Activated CD4-positive, CD25-positive, alpha-beta regulatory T cell treated with anti-CD3 and anti-CD28 coated beads, Interleukin-2, amount 50 U/mL, for 72 hours (primary cell): ENCODE results near the gene ZNF652.
A peak's percentile ranks its signal among the peaks of the same experiment; 100 is the strongest.

Experiments
- DNase-seq: peaks from one replicate; pipeline ENCODE4 v3.0.0; 2021

Gene ZNF652

GRCh38 chr17:49356320-49356719 lies 5.7 kb downstream of the ZNF652 start:
- no peak for DNase-seq

- DNase-seq: no peak
Observed at GRCh38 chr17:49353607-49354006, 8.4 kb downstream of the ZNF652 start.

GRCh38 chr17:49352587-49353154 lies 9.4 kb downstream of the ZNF652 start:
- DNase-seq: no peak

- DNase-seq: no peak
Observed at GRCh38 chr17:49351572-49352140, 10.4 kb downstream of the ZNF652 start.

GRCh38 chr17:49349541-49349940 lies 12.5 kb downstream of the ZNF652 start:
- no peak for DNase-seq

- DNase-seq: no peak
Observed at GRCh38 chr17:49344914-49345313, 17.1 kb downstream of the ZNF652 start.

GRCh38 chr17:49343273-49343672 lies 18.8 kb downstream of the ZNF652 start:
- no peak for DNase-seq

- no peak for DNase-seq
Observed at GRCh38 chr17:49342575-49342936, 19.5 kb downstream of the ZNF652 start.

- DNase-seq: no peak
Observed at GRCh38 chr17:49341356-49341755, 20.7 kb downstream of the ZNF652 start.

- no peak for DNase-seq
Observed at GRCh38 chr17:49339354-49339753, 22.7 kb downstream of the ZNF652 start.

- DNase-seq: no peak
Observed at GRCh38 chr17:49338883-49339282, 23.2 kb downstream of the ZNF652 start.

- DNase-seq: no peak
Observed at GRCh38 chr17:49337884-49338283, 24.2 kb downstream of the ZNF652 start.

- DNase-seq: no peak
Observed at GRCh38 chr17:49334744-49335512, 27.1 kb downstream of the ZNF652 start.

GRCh38 chr17:49333804-49334203 lies 28.2 kb downstream of the ZNF652 start:
- DNase-seq: no peak

- DNase-seq: no peak
Observed at GRCh38 chr17:49327835-49328784, 33.9 kb downstream of the ZNF652 start.

GRCh38 chr17:49325980-49326379 lies 36.1 kb downstream of the ZNF652 start:
- DNase-seq: no peak

- DNase-seq: no peak
Observed at GRCh38 chr17:49318435-49318965, 43.5 kb downstream of the ZNF652 start.

- DNase-seq: no peak
Observed at GRCh38 chr17:49316889-49317675, 45.0 kb downstream of the ZNF652 start.

GRCh38 chr17:49316258-49316570 lies 45.8 kb downstream of the ZNF652 start:
- DNase-seq: no peak

GRCh38 chr17:49315551-49316257 lies 46.3 kb downstream of the ZNF652 start:
- peak; percentile 60 for DNase-seq

- DNase-seq: no peak
Observed at GRCh38 chr17:49312722-49313121, 49.3 kb downstream of the ZNF652 start.

GRCh38 chr17:49299996-49300395 lies 62.1 kb downstream of the ZNF652 start:
- DNase-seq: no peak
